Suprapubic skin (tissue), 4 donors: ENCODE measurements around the gene TRAIP. TPM values are rescaled to one million over a fixed set of nuclear protein-coding genes. Genes with fewer than 3 reads are reported as not detected.
"Not testable (repeated sequence)": the region's sequence is repeated elsewhere in the genome, so short reads cannot be mapped to it uniquely, and the experiment has no call there.

ENCODE experiments used
- DNase-seq, 2 donors: peaks; one replicate each; pipeline ENCODE4 v3.0.0-alpha.2; 2019; ENCODE audit warnings: low spot score in 2 of 2
- H3K27ac ChIP-seq: fragments of 200-600 bp; sonication (generic); one replicate; pipeline ENCODE4 v1.5.1; 2019
- H3K27me3 ChIP-seq: fragments of 200-600 bp; sonication (generic); one replicate; pipeline ENCODE4 v1.5.1; 2019
- H3K36me3 ChIP-seq: fragments of 200-600 bp; sonication (generic); one replicate; pipeline ENCODE4 v1.5.1; 2019
- H3K4me1 ChIP-seq: fragments of 200-600 bp; sonication (generic); one replicate; pipeline ENCODE4 v1.5.1; 2019
- H3K4me3 ChIP-seq: fragments of 200-600 bp; sonication (generic); one replicate; pipeline ENCODE4 v1.5.1; 2019; ENCODE audit warnings: mild to moderate bottlenecking
- H3K9me3 ChIP-seq: fragments of 200-600 bp; sonication (generic); one replicate; pipeline ENCODE4 v1.5.1; 2019
- EP300 ChIP-seq: sonication (generic); formaldehyde crosslinking; IDR thresholded peaks from one replicate; pipeline ENCODE4 v1.6.1; 2017; ENCODE audit warnings: antibody characterized with exemption
- POLR2A ChIP-seq, 2 donors: fragments of 450-650 bp; IDR thresholded peaks; one replicate each; pipeline ENCODE4 v1.6.1; 2017; ENCODE audit warnings: antibody characterized with exemption in 2 of 2, mild to moderate bottlenecking in 2 of 2, moderate library complexity in 2 of 2
- POLR2AphosphoS5 ChIP-seq, 3 donors: sonication (generic); formaldehyde crosslinking; IDR thresholded peaks; one replicate each; pipeline ENCODE4 v1.6.1; 2017; ENCODE audit warnings: antibody characterized with exemption in 3 of 3
- WGBS: methylation state at CpG from one replicate; pipeline ENCODE4 v1.1.5; 2018; 5-methylcytosine and 5-hydroxymethylcytosine counted together
- total RNA-seq, 4 donors: library from RNA; depleted of rRNA; stranded (reverse); fragments of >200 nt; gene quantifications; one replicate each; pipeline ENCODE4 v1.1.0, GENCODE V29; 2016
- TF ChIP-seq, protein P1 (sequence below), 2 donors: fragments of 200-600 bp in 1 of 2; fragments of 450-650 bp in 1 of 2; sonication (generic) in 1 of 2; IDR thresholded peaks; one replicate each; pipeline ENCODE4 v1.5.1; 2016 to 2019; ENCODE audit warnings: antibody characterized with exemption in 2 of 2, mild to moderate bottlenecking in 1 of 2, moderate library complexity in 1 of 2

TRAIP gene
- total RNA-seq, 4 donors from 2014 or later = 3.4 to 8.4 (median 4.7) TPM

DNA sequence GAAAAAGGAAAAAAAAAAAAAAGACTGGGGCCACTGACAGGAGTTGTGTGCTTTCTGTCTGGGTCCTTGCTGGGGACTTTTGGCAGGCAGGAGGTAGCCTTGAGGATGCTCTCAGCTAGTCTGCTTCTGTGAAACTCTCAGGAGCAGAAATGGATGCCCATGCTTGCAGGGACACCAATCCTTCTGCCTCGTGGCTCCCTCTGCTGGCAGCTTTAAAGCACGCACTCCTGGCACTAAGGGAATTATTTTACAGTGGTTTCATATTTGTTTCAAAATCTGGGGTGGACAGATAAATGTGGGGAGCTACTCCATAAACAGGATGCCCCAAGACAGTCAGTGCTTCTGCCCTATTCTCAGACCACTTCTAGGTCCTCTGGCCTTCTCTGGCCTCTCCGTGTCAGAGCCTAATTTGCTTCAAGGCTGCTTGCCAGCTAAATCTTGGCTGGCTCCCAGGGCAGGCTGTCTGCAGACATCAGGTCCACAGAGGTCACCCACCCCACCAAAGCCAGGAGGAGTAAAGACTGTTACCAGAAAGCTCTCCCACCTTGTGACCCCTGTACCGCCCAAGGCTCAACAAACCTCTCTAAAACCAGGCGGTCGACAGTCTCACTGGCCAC, 17.1 kb downstream of the TRAIP start:
- H3K9me3 ChIP-seq = no peaks in the 10 kb centered on the region
- no peaks in the 10 kb centered on the region for H3K27me3 ChIP-seq
- no peak overlapping the region for H3K27ac ChIP-seq
- peaks cover 5% of the 10 kb centered on the region for H3K36me3 ChIP-seq
- no peak overlapping the region for H3K4me3 ChIP-seq
- TF ChIP-seq EP300 = no peak
- TF ChIP-seq, protein P1, sequence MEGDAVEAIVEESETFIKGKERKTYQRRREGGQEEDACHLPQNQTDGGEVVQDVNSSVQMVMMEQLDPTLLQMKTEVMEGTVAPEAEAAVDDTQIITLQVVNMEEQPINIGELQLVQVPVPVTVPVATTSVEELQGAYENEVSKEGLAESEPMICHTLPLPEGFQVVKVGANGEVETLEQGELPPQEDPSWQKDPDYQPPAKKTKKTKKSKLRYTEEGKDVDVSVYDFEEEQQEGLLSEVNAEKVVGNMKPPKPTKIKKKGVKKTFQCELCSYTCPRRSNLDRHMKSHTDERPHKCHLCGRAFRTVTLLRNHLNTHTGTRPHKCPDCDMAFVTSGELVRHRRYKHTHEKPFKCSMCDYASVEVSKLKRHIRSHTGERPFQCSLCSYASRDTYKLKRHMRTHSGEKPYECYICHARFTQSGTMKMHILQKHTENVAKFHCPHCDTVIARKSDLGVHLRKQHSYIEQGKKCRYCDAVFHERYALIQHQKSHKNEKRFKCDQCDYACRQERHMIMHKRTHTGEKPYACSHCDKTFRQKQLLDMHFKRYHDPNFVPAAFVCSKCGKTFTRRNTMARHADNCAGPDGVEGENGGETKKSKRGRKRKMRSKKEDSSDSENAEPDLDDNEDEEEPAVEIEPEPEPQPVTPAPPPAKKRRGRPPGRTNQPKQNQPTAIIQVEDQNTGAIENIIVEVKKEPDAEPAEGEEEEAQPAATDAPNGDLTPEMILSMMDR (IDR thresholded peaks at IDR 0.05) = peak; percentile 85 to 92
- TF ChIP-seq POLR2A (IDR thresholded peaks at IDR 0.05) = no peak
- peak in 1 of 3 donors; percentile 27 for TF ChIP-seq POLR2AphosphoS5 (IDR thresholded peaks at IDR 0.05)
- H3K4me1 ChIP-seq = peaks cover 5% of the 10 kb centered on the region
- DNase-seq = peak; percentile 84 to 87
- 46% methylated on average over 6 of the region's 6 CpGs for WGBS

DNA sequence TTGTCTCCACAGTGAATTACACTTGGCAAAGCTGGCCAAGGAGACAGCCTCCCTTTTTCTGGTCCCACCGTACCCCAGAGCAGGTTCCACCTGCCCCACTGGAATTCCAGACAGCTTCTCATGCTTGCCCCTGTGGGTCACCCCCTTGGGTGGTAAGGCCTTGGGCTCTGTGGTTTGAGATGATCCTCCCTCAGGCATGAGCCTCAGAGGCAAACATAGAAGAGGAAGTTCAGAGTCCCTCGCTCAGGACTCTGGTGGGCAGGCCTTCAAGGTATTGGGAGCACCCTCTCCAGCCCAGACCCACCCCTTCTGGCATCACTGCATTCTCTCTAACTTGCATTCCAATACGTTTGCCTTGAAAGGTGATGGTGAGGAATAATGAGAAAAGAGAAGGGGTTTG, 25.0 kb downstream of the TRAIP start:
- H3K36me3 ChIP-seq = peaks cover 27% of the 10 kb centered on the region

DNA sequence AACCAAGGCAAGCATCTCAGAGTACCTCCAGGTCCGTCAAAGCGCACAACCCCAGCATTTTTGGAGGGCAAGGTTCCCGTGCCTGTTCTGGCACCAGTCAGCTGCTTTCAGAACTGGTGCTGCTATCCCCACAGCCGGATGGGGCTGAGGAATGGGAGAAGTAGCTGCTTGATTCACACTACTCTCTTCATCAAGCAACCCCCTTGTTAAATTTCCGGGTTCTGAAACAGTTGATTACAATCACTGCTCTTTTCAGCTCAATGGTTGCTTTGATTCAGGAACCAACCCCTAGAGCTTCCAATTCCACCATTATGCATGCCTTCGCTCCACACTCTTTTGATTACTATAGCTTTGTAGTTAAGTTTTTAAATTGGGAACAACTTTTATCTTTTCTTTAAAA, 30.3 kb downstream of the TRAIP start:
- peaks cover 18% of the 10 kb centered on the region for H3K36me3 ChIP-seq
- 76% methylated on average over 6 of the region's 6 CpGs for WGBS
- no peaks in the 10 kb centered on the region for H3K4me1 ChIP-seq
- TF ChIP-seq, protein P1 (IDR thresholded peaks at IDR 0.05) = no peak
- TF ChIP-seq EP300 (no peak), POLR2AphosphoS5 (IDR thresholded peaks at IDR 0.05) (no peak), POLR2A (IDR thresholded peaks at IDR 0.05) (no peak)
- no peak overlapping the region for H3K4me3 ChIP-seq
- H3K9me3 ChIP-seq = no peaks in the 10 kb centered on the region
- no peaks in the 10 kb centered on the region for H3K27me3 ChIP-seq
- no peak for DNase-seq
- no peak overlapping the region for H3K27ac ChIP-seq

More for the DNA sequence above, 25.0 kb downstream of the TRAIP start:
- H3K9me3 ChIP-seq = no peaks in the 10 kb centered on the region
- DNase-seq = no peak
- no peaks in the 10 kb centered on the region for H3K27me3 ChIP-seq
- WGBS = 98% methylated on average over 3 of the region's 3 CpGs
- no peak overlapping the region for H3K27ac ChIP-seq
- TF ChIP-seq, protein P1 (IDR thresholded peaks at IDR 0.05) = no peak
- TF ChIP-seq POLR2A (IDR thresholded peaks at IDR 0.05) = no peak
- no peak for TF ChIP-seq POLR2AphosphoS5 (IDR thresholded peaks at IDR 0.05)
- TF ChIP-seq EP300 = no peak
- H3K4me1 ChIP-seq = no peaks in the 10 kb centered on the region
- no peak overlapping the region for H3K4me3 ChIP-seq

DNA sequence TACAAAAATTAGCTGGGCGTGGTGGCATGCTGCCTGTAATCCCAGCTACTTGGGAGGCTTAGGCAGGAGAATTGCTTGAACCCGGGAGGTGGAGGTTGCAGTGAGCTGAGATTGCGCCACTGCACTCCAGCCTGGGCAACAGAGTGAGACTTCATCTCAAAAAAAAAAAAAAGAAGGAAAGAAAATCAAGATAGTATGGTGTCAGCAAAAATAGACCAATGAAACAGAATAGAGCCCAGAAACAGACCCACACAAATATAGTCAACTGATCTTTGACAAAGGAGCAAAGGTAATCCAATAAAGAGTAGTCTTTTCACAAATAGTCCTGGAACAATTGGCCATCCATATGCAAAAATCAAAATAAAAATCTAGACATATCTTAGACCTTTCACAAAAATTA, 33.2 kb downstream of the TRAIP start:
- H3K27me3 ChIP-seq, DNase-seq, H3K4me3 ChIP-seq, H3K9me3 ChIP-seq, H3K27ac ChIP-seq, H3K36me3 ChIP-seq, H3K4me1 ChIP-seq: not testable (repeated sequence)
- WGBS = 94% methylated on average over 3 of the region's 3 CpGs

DNA sequence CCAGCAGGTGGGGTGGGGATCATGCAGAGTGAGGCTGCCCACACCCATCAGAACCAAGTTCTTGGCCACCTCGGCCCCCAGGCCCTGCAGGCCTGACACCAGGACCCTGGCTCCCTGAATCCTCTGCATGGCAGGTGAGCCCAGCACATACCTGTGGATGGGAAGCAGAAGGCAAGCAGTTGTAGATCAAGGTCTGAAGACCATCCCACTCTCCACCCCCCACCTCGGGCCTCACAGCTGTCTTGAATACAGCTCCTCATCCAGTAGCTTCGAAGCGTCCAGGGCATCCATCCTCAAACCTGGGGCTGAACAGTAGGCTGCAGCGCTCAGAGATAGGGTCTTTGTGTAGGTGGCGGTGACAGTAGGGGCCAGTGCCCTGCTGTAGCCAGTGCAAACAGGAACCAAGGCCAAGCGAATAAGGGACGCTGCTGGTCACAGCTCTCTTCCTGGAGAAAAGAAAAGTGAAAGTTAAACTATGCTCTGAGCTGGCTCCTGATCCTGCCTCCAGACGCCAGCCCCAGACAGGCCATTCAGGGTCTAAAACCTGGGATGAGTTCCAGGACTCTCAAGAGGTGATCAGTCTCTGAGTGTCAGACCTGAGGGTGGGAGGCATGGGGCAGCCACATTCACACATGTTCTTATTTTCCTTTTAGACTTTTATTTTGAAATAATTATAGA, 42.7 kb downstream of the TRAIP start, which contains the start of gene UBA7:
TSS of gene UBA7 (minus strand) at position 457 of the 678 bp plus-strand sequence. CDS start at position 291, 166 bp downstream.
- no peak for DNase-seq
- H3K27me3 ChIP-seq = no peaks in the 10 kb centered on the region
- no peaks in the 10 kb centered on the region for H3K9me3 ChIP-seq
- H3K4me3 ChIP-seq = peak within 1 kb of the TSS; percentile 52
- TF ChIP-seq POLR2AphosphoS5 (IDR thresholded peaks at IDR 0.05) = no peak
- TF ChIP-seq, protein P1 (IDR thresholded peaks at IDR 0.05) = no peak
- WGBS = 10% methylated on average over 4 of the region's 9 CpGs
- H3K4me1 ChIP-seq = peaks cover 24% of the 10 kb centered on the region
- peak within 1 kb of the TSS; percentile 42 for H3K27ac ChIP-seq
- H3K36me3 ChIP-seq = peaks cover 32% of the 10 kb centered on the region
